A172 (cell line): Measurements from ENCODE around the gene PRKN. TPM values are rescaled to one million over a fixed set of nuclear protein-coding genes. Genes with fewer than 3 reads are reported as not detected.

ENCODE experiments used
- DNase-seq: peaks from one replicate; pipeline ENCODE4 v3.0.0-alpha.2; 2015; ENCODE audit warnings: low spot score
- total RNA-seq: library from RNA; depleted of rRNA; stranded (reverse); fragments of >200 nt; shearing (Covaris generic); gene quantifications from 2 replicates; pipeline ENCODE4 v1.2.3, GENCODE V29; 2014

The PRKN gene
- total RNA-seq, 1 experiment from 2014 or later: 0.43 TPM

DNA sequence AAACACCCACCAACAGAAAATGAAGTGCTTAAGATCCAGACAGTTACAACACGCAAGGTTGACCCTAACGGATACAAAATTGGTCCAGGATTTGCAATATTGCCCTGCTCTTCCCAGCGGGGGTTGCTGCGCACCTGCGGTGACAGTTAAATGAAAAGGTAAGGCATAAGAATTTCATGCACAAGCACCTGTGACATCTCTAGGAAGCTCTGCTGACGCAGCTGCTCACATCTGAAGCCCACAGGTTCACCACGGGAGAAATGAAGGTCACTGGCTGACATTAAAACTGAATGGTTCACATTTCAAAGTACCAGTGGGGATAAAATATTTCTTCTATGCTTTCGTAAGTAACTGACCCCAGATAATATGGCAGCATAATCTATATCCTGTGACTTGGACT lies 764.4 kb downstream of the PRKN start:
- DNase-seq: no peak

DNA sequence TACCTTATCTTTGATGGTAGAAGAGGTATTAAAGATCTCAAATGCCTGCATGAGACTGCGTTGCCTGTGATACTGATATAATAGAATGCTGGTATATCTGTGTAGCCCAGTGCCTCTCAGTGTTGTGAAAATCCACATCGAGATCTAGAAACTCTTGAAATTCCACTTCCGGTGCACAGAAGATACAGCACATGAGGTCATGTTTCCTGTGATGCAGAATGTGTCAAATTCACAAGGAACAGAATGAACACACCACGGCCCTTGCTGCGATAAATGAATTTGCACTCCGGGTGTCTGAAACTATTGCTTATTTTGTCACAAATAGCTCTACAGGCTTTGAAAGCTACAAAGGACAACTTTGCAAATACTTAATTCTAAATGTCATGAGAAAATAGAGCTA lies 765.8 kb downstream of the PRKN start:
- DNase-seq: no peak

GRCh38 chr6:161961046-161961445 lies 766.5 kb downstream of the PRKN start:
- DNase-seq: no peak

DNA sequence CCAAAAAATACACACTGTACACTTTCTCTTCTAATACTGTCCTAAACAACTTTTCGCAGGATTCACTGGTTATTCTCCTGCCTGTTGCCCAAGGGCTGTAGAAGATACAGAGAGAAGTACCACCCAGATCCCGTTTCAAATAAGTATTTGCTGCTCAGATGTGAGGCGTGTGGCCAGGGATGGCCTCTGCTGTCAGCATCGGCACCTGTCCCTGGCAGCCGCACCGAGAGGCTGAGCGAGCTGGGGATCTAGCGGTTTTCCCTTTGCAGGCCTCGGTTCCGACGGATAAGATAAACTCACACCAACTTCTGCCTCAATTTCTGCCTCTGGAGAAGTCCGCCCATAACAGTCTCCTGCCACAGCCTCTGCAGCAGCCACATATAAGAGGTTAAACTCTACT lies 768.5 kb downstream of the PRKN start:
- no peak for DNase-seq

DNA sequence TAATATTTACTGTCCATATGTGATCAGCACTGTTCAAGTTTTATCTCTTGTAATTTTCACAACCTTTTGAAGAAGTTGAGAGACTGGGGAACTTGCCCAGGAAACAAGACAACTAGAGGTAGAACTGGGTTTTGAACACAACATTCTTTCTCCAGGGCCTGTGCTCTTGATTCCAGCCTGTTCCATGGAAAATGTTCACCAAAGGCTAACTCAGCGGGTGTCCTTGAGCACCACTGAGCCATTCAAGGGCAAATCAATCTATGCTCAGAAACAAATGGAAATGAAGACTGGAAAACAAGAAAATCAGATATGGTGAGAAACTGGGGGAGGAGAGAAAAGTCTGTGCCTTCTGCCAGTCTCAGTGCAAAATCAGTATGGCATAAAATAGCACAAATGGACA lies 771.5 kb downstream of the PRKN start:
- no peak for DNase-seq

DNA sequence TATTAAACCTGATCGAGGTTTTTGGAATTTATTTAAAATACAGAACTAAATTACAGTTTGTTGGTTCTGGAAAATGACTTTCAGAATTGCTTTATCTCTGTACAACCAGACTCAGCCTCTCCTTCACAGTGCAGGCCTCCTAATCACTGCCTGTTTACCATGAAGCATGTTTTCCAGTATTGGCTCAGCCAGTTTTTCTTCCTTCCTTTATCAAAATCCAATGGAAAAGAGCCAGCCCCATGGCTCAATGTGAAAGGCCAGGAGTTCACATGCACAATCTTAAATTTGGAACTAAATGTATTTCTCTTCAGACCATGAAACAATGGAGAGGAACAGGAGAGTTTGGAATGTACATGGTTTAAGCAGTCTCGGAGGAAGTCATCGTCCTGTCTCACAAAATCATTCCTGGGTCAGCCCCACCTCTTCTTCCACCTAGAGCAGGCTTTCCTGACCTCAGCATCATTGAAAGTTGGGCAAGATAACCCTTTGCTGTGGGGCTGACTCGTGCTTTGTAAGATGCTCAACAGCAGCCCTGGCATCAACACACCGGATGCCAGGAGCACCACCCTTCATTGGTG lies 772.8 kb downstream of the PRKN start:
- DNase-seq: no peak

GRCh38 chr6:161954077-161954476 lies 773.5 kb downstream of the PRKN start:
- DNase-seq: no peak

DNA sequence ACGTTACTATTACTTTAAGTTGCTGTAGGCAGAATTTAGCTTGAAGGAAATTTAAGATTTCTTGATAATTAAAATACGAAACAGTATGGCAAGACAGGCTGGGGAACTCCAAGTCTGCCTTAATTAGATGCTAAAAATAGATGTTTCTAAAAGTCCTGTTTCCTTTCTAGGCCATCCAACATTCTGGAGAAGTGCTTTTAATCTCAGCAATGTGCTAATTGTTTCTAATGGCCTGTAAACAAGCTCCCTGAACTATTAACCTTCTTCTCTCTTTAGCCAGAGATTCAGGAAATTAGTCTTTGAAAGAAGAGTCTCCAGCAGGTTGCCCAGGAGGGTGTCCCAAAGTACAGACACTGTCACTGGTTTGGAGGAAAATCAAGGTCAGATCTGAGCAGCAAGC lies 776.4 kb downstream of the PRKN start:
- DNase-seq: no peak

GRCh38 chr6:161949531-161949930 lies 778.0 kb downstream of the PRKN start:
- DNase-seq: no peak

DNA sequence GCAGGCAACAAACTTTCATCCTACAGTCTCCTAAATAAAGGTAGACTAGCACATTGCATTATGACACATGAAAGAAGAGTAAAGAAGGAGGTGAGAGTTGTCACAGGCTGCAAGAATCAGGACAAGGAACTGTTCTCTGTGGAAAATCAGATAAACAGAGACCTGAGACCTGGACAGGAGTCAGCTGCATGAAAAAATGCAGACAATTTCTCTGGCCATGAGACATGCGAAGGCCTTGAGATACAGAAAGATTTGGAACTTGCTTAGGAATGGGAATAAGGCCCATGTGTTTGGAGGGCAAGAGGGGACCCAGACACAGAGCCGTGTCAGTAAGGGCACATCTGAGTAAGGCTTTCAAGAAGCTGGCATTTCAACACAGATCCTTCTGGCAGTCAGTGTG lies 779.1 kb downstream of the PRKN start:
- DNase-seq: no peak

- DNase-seq: no peak
Measured at GRCh38 chr6:161947371-161947770, 780.2 kb downstream of the PRKN start.

DNA sequence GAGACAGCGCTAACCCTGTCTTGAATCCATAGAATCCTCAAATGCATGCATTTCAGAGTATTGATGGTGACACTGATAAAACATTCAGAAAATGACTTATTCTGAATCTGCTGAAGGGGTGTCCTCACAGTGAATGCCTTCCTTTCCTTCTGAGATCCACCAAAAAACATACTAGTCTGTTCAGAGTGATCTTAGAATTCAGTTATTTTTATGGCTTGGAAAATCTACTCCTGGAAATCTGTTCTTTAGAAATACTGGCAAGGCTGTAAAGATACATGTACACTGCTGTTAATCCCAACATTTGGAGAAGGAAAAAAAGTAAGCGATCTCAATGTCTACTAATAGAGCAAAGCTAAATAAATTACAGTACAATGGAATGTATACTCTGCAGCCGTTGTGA lies 781.1 kb downstream of the PRKN start:
- no peak for DNase-seq

DNA sequence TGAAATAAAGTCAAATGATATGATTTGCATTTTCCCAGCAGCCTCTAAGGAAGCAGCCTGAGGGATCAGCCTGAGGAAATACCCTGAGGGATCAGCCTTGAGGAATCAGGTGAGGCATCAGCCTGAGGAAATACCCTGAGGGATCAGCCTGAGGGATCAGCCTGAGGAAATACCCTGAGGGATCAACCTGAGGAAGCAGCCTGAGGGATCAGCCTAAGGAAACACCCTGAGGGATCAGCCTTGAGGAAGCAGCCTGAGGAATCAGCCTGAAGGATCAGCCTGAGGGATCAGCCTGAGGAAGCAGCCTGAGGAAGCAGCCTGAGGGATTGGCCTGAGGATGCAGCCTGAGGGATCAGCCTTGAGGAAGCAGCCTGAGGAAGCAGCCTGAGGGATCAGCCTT lies 784.0 kb downstream of the PRKN start:
- no peak for DNase-seq

- DNase-seq: no peak
Measured at GRCh38 chr6:161941565-161941964, 786.0 kb downstream of the PRKN start.

DNA sequence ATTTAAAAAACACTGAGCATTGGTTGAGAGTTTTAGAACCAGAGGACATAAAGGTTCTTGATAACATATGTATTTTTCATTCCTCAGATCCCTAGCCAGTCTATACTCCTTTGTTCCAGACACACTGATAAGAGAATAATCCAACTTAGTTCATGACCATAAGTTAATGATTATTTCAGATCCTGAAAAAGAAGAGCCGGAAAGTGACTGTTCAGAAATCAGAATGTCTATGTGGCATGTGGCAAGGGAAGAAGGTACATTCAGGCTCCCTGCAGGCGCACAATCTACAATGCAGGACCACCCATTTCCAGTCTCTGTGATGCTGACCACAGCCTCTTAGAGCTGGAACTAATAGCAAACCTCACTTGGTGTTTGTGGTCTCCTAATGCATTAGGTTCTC lies 787.0 kb downstream of the PRKN start:
- DNase-seq: no peak

GRCh38 chr6:161926324-161926723 lies 801.2 kb downstream of the PRKN start:
- no peak for DNase-seq

DNA sequence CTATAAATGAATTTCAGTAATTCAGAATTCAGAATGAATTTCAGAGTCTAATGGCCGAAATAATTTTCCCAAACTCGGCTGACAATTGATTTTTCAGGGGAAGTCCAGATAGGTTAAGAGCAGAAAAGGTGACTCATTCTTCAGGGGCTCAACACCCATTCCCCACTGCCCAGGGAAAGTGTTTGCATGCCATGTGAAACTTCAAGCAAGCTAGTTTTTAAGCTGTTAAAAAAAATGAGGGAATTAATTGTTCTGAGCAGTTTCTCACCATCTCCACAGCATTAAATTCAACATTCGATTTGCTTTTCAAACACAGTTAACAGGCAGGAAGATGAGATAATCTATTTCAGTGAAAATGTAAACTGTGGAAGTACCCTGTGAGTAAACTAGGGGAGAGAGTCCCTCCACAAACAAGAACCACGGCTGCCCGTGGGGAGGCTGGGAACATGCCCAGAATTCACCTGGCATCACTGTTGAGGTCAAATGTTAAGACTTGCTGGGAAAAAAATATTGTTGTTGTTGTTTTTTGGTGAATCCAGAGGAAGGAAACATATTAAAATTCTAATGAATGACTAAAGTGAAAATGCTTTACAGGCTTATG lies 803.0 kb downstream of the PRKN start:
- DNase-seq: no peak

- peak; percentile 70 for DNase-seq
Measured at GRCh38 chr6:161922631-161923119, 804.9 kb downstream of the PRKN start.

GRCh38 chr6:161921602-161922395 lies 805.8 kb downstream of the PRKN start:
- no peak for DNase-seq

- DNase-seq: no peak
Measured at GRCh38 chr6:161919691-161920090, 807.9 kb downstream of the PRKN start.

- DNase-seq: no peak
Measured at GRCh38 chr6:161918628-161919205, 808.8 kb downstream of the PRKN start.

DNA sequence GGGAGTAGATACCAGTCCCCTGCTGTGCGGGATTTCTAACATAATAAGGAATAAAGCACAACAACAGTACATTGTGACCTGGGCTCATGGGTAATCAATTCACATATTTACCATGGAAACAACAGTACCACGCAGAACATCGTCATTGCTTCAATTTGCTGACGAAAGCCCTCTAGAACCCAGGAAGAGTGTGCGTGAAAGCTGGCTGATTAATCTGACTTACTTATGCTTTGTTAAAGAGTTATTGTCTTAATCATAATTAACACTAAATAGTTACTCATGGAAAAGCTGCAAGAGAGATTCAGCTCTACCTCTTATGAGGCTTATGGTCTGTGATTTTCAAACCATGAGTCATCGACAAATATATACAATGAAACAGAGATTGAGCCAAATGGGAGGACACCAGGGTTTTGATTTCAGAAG lies 809.4 kb downstream of the PRKN start:
- peak; percentile 37 for DNase-seq

- peak; percentile 52 for DNase-seq
Measured at GRCh38 chr6:161917645-161918044, 809.9 kb downstream of the PRKN start.
